Left renal cortex interstitium (tissue), 4 donors: ENCODE results near the gene FBN2. TPM values are rescaled to one million over a fixed set of nuclear protein-coding genes. Genes with fewer than 3 reads are reported as not detected.

Experiments used
- DNase-seq, 4 donors: peaks; one replicate each; pipeline ENCODE4 v3.0.0-alpha.2; 2013; ENCODE audit warnings: low read depth in 4 of 4, low spot score in 2 of 4, missing footprints in 1 of 4
- polyA plus RNA-seq, 4 donors: library from polyadenylated mRNA; unstranded; fragments of 120-200 nt; gene quantifications; one replicate each; pipeline ENCODE4 v1.2.1, GENCODE V29; 2013; ENCODE audit not compliant: insufficient read length in 4 of 4

FBN2 gene
- polyA plus RNA-seq, 4 donors: 73.7 to 110 (median 92.8) TPM

GRCh38 chr5:128264564-128265360 is 273.3 kb downstream of the FBN2 start:
- DNase-seq: no peak

GRCh38 chr5:128263357-128263756 is 274.7 kb downstream of the FBN2 start:
- DNase-seq: no peak

DNA sequence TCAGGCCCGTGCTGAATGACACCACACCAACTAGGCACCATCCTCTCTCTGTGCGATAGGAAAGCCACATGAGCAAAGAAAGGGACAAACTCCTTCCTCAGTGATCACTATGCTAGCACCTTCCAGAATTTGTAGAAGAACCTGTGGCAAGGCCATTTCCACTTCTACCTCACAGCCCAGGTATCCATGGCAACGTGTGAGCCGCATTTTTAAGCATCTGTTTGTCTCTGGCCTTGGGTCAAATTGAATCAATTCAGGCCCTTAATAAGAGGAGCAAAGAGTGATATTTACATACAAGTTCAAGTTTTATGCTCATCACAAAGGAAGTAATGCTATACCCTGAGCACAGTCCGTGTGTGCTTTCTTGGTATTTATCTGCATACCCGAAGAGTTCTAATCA is 275.1 kb downstream of the FBN2 start:
- DNase-seq: no peak

GRCh38 chr5:128259607-128260021 is 278.4 kb downstream of the FBN2 start:
- DNase-seq: peak in 1 of 4 donors; percentile 27

GRCh38 chr5:128258372-128258771 is 279.7 kb downstream of the FBN2 start:
- no peak for DNase-seq

DNA sequence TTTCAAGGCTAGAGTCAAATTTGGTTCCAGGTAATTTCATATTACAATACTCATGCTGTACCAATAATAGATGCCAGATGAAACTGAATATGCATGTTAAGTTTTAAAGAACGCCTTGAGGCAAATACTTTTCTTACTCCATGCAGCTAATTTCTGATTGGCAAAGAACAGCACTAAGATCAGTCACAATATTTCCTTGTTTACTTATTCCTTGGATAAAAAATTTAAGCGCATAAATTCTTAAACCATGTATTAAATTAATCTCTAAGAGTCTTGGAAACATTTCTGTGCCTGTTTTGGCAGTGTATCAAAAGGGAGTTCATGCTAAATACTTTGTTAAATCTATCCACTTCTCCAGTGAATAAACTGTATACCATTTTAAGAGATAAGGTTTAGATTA is 281.0 kb downstream of the FBN2 start:
- no peak for DNase-seq

DNA sequence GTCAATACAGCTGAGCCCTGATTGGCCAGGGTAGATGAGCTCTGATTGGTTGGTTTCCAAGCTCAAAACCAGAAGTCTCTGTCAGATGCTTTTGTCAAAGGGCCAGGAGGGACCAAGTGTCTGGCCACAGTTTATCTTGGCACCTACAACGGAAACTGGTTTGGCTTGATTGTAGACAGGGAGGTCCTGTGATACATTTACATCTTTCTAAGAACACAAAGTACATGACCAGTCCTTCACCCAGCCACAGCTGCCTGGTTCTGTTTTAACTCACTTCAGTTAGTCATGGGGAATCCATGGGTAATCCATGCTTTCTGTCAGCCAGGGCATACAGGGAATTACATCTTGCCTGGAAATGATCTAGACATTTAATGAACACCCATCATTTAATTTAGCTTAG is 283.3 kb downstream of the FBN2 start:
- DNase-seq: no peak

DNA sequence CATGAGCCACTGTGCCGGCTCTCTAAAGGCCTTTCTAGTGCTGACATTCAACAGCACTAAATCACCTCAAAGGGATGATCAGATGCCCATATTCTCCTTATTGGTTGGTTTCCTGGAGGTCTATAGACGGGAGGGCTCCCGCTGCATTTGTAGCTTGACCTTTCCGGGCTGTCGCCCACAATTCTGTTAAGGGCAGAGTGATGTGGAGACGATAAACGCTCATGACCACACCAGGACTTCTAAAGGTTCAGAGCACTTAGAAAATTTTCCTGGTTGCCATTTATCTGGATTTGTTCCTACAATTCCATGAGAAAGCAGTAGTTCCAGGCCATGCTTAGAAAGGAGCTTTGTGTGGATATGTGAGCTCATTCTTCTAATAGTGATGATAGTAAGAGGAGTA is 284.2 kb downstream of the FBN2 start:
- DNase-seq: no peak

DNA sequence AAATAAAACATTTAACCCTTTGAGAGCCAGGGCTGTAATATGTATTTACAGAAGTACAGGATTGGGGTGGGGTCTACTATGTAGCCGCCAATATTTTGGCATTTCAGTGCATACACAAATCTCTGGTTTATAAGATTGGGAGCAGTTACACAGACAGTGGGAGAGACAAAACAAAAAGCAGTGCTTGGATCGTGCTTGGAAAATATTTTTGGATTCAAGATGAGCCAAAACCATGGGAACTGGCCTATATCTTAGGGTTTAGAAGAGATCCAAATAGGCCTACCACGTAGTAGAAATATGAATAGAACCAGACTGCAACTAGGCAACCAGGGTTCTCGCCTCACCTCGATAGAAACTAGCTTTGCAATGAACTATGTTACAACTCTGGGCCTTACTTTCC is 284.9 kb downstream of the FBN2 start:
- no peak for DNase-seq

GRCh38 chr5:128252756-128253155 is 285.3 kb downstream of the FBN2 start:
- no peak for DNase-seq

DNA sequence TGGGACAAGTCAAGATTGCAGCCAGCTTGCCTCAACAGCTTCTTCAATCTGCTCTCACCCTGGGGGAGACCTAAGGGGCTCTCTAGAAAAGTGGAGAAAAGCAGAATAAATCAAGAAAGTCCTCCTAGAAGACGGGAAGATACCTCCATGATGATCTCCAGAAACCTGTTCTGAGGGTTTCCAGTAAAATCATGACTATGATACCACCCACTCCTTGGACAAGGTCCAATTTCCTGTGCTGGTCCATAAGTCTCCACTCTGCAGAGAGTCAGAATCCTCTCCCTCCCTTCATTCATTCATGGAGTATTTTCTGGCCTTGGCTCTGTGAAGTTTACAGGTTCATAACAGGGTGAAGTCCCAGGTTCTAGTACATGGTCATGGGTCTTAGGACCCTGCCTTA is 285.8 kb downstream of the FBN2 start:
- no peak for DNase-seq

GRCh38 chr5:128245974-128246373 is 292.1 kb downstream of the FBN2 start:
- no peak for DNase-seq

DNA sequence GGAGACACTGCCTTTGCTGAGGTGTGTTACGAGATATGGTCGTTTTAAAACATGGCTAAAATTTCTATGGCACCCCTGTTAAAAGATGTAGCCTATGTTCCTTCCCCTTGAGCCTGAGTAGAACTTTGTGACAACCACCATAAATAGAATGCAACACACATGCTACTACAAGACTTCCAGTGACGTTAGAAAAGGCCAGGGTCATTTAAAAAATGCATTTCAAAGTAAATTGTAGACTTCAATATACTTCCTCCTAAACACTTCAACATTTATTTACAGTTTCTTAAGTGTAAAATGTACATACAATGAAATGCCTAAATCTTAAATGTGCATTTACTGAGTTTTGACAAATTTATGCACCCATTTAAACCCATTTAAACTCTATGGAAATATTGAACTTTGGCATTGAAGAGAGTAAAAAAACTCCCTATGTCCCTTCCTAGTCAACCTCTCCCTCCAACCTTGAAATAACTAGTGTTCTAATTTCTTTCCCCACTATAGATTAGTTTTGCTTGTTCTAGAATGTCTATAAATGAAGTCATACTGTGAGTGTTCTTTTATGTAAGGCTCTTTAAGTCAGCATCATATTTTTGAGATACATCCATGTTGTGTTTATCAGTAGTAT is 294.0 kb downstream of the FBN2 start:
- no peak for DNase-seq

DNA sequence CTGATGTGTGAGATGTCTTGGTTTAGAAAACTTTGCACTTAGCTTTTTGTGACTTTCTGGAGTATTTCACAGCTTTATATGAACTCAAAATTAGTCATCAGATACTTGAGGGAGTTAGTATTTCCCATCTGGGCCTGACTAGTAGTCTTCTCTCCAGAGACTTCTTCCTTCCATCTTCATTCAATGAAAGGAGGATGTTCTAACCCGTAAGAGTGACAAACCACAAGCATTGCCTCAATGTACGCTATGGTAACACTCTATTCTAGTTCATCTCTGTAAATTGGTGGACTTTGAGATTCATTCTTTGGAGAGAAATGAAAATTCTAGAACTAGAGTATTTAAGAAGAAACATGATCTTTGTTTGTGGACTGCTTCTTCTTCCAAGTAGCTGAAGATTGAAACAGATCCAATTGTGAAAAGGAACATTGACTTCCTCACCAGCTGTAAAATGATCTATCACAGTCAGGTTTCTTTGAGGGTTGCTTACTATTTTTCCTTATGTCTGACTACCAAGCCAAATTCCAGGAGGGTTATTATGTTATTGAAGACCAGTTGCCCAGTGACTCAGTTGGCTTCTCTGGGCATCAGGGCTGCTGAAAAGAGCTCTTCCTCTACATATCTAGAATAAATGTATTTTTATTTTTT is 296.9 kb downstream of the FBN2 start:
- DNase-seq: no peak

DNA sequence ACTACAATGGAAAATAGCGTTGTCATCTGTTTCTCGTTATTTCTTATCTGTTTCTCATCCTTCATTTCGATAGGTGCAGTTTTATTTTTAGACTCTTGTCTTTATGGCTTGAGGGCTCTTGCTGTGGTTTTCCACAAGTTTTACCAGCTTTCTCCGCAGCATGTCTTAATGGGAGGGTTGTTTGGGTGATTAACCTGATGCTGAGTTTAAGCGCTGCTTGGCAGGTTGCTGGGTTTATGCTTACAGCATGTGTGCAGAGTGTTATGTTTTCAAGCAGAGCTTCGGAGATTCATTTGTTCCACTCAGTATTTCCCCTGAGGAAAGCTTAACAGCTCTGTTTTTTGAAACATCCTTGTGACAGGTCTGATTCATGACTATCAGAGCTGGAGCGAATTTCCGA is 300.5 kb downstream of the FBN2 start:
- no peak for DNase-seq

DNA sequence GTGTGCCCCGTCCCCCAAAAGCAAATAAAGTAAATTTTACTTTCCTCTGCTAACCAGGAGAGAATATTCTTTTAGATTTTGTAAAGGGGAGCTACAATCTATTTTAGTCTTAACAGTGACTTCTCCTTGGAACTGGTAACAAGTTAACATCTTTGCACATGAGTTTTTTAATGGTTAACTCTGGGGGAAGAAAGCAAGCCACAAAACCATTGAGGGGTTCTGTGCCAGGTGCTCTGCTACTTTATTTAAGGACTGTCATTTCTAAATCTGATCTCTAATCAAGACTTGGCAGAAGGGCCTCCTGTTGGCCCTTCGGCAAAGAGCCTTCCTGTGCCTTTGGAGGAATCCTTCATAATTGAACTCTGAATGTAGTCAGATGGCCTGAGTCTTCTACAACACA is 301.0 kb downstream of the FBN2 start:
- DNase-seq: no peak

- no peak for DNase-seq
Observed at GRCh38 chr5:128236334-128236733, 301.7 kb downstream of the FBN2 start.

GRCh38 chr5:128234928-128235641 is 303.0 kb downstream of the FBN2 start:
- DNase-seq: no peak

- DNase-seq: no peak
Observed at GRCh38 chr5:128228521-128228920, 309.5 kb downstream of the FBN2 start.

DNA sequence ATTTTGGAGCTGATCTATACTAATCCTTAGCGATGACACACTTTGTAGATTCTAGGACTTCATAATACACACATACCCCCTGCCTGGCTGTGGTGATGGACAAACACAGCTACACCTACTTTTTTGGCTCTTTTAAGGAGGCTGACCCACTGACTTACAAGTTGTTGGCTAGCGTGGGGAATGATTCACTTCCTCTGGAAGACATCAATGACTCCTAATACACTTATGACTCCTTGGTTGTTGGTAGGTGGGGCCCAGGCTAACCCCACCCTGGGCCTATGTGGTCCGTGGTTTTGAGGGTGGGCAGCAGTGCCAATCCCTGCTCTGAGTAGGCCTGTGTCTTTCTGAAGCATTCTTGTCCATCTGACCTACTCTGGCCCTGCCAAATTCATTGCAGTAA is 310.0 kb downstream of the FBN2 start:
- DNase-seq: no peak
